BLaER1 (cell line): ENCODE data around the gene PAK4.

Source experiments
- H3K27ac ChIP-seq: shearing (Covaris generic); formaldehyde crosslinking; 2 replicates; pipeline ENCODE4 v1.8.1; 2022
- H3K27me3 ChIP-seq: shearing (Covaris generic); formaldehyde crosslinking; 2 replicates; pipeline ENCODE4 v1.8.1; 2022
- H3K36me3 ChIP-seq: shearing (Covaris generic); formaldehyde crosslinking; 2 replicates; pipeline ENCODE4 v1.8.1; 2022
- H3K4me1 ChIP-seq: shearing (Covaris generic); formaldehyde crosslinking; 2 replicates; pipeline ENCODE4 v1.8.1; 2022
- H3K4me2 ChIP-seq: shearing (Covaris generic); formaldehyde crosslinking; 2 replicates; pipeline ENCODE4 v1.8.1; 2022
- H3K4me3 ChIP-seq: shearing (Covaris generic); formaldehyde crosslinking; 2 replicates; pipeline ENCODE4 v1.8.1; 2022
- H3K9ac ChIP-seq: shearing (Covaris generic); formaldehyde crosslinking; 2 replicates; pipeline ENCODE4 v1.8.1; 2022
- H3K9me3 ChIP-seq: shearing (Covaris generic); formaldehyde crosslinking; 2 replicates; pipeline ENCODE4 v1.8.1; 2022
- H4K20me1 ChIP-seq: shearing (Covaris generic); formaldehyde crosslinking; 2 replicates; pipeline ENCODE4 v1.8.1; 2022
- Cebpa-rat ChIP-seq: shearing (Covaris generic); IDR thresholded peaks from 2 replicates; pipeline ENCODE4 v1.8.1; 2022

PAK4 gene

GRCh38 chr19:39168258-39169142 is 42.9 kb downstream of the PAK4 start:
- no peak for TF ChIP-seq Cebpa-rat
- Histone ChIP-seq H3K4me1 (peaks cover 15% of the 10 kb centered on the region), H3K27ac (no peak overlapping the region), H4K20me1 (peaks cover 88% of the 10 kb centered on the region), H3K9me3 (no peaks in the 10 kb centered on the region), H3K9ac (no peak overlapping the region), H3K4me3 (no peak overlapping the region), H3K27me3 (no peaks in the 10 kb centered on the region), H3K36me3 (peaks cover 49% of the 10 kb centered on the region), H3K4me2 (no peak overlapping the region)

- peaks cover 54% of the 10 kb centered on the region for H3K36me3 ChIP-seq
- no peak for TF ChIP-seq Cebpa-rat
- H3K9me3 ChIP-seq: no peaks in the 10 kb centered on the region
- peaks cover 80% of the 10 kb centered on the region for H4K20me1 ChIP-seq
- no peak overlapping the region for H3K4me2 ChIP-seq
- no peaks in the 10 kb centered on the region for H3K27me3 ChIP-seq
- H3K4me3 ChIP-seq: no peak overlapping the region
- no peak overlapping the region for H3K9ac ChIP-seq
- H3K4me1 ChIP-seq: peaks cover 15% of the 10 kb centered on the region
- H3K27ac ChIP-seq: no peak overlapping the region
Observed at GRCh38 chr19:39169143-39169810, 43.7 kb downstream of the PAK4 start.

- Histone ChIP-seq H3K27me3 (no peaks in the 10 kb centered on the region), H3K4me2 (no peak overlapping the region), H3K9me3 (no peaks in the 10 kb centered on the region), H3K4me1 (peaks cover 13% of the 10 kb centered on the region), H4K20me1 (peaks cover 68% of the 10 kb centered on the region), H3K9ac (no peak overlapping the region), H3K27ac (no peak overlapping the region), H3K4me3 (no peak overlapping the region), H3K36me3 (peaks cover 67% of the 10 kb centered on the region)
- TF ChIP-seq Cebpa-rat: no peak
Observed at GRCh38 chr19:39170386-39171231, 45.0 kb downstream of the PAK4 start.

GRCh38 chr19:39171479-39172465 is 46.2 kb downstream of the PAK4 start:
- Histone ChIP-seq H3K27me3 (no peaks in the 10 kb centered on the region), H4K20me1 (peaks cover 56% of the 10 kb centered on the region), H3K4me3 (no peak overlapping the region), H3K4me1 (peaks cover under 1% of the 10 kb centered on the region), H3K27ac (no peak overlapping the region), H3K36me3 (peaks cover 79% of the 10 kb centered on the region), H3K9ac (no peak overlapping the region), H3K4me2 (no peak overlapping the region), H3K9me3 (no peaks in the 10 kb centered on the region)
- no peak for TF ChIP-seq Cebpa-rat

- TF ChIP-seq Cebpa-rat: no peak
- H3K9ac ChIP-seq: no peak overlapping the region
- H3K4me1 ChIP-seq: peaks cover 4% of the 10 kb centered on the region
- H3K9me3 ChIP-seq: no peaks in the 10 kb centered on the region
- H3K27ac ChIP-seq: no peak overlapping the region
- H3K27me3 ChIP-seq: no peaks in the 10 kb centered on the region
- H3K36me3 ChIP-seq: peaks cover 90% of the 10 kb centered on the region
- H3K4me2 ChIP-seq: no peak overlapping the region
- no peak overlapping the region for H3K4me3 ChIP-seq
- peaks cover 45% of the 10 kb centered on the region for H4K20me1 ChIP-seq
Observed at GRCh38 chr19:39172700-39173501, 47.3 kb downstream of the PAK4 start.

GRCh38 chr19:39173502-39173991 is 48.0 kb downstream of the PAK4 start:
- Histone ChIP-seq H3K9ac (no peak overlapping the region), H4K20me1 (peaks cover 38% of the 10 kb centered on the region), H3K36me3 (peaks cover 92% of the 10 kb centered on the region), H3K27me3 (no peaks in the 10 kb centered on the region), H3K4me3 (no peak overlapping the region), H3K9me3 (no peaks in the 10 kb centered on the region), H3K27ac (no peak overlapping the region), H3K4me2 (no peak overlapping the region), H3K4me1 (peaks cover 11% of the 10 kb centered on the region)
- no peak for TF ChIP-seq Cebpa-rat

GRCh38 chr19:39174142-39174541 is 48.6 kb downstream of the PAK4 start:
- no peak overlapping the region for H3K4me3 ChIP-seq
- H3K27me3 ChIP-seq: no peaks in the 10 kb centered on the region
- no peak for TF ChIP-seq Cebpa-rat
- H3K27ac ChIP-seq: no peak overlapping the region
- no peaks in the 10 kb centered on the region for H3K9me3 ChIP-seq
- H3K4me2 ChIP-seq: no peak overlapping the region
- H3K36me3 ChIP-seq: peaks cover 90% of the 10 kb centered on the region
- H3K4me1 ChIP-seq: peaks cover 17% of the 10 kb centered on the region
- no peak overlapping the region for H3K9ac ChIP-seq
- peaks cover 32% of the 10 kb centered on the region for H4K20me1 ChIP-seq
